Measurements from ENCODE around the gene DDX39A. TPM values are rescaled to one million over a fixed set of nuclear protein-coding genes. Genes with fewer than 3 reads are reported as not detected.

The DDX39A gene
- total and polyA plus RNA-seq, 11 donors = 18.0 to 109 (median 36.1) TPM

- no peak overlapping the region for H3K4me3 ChIP-seq
- TF ChIP-seq CTCF (IDR thresholded peaks at IDR 0.05) (no peak), POLR2A (IDR thresholded peaks at IDR 0.05) (no peak)
- H3K27me3 ChIP-seq = no peaks in the 10 kb centered on the region
- intact Hi-C loops (cut with DNase I) = no loop called here
- ATAC-seq = no peak
- no peaks in the 10 kb centered on the region for H3K9me3 ChIP-seq
- 73 to 83% (median 80%) methylated on average over 13 to 15 of the region's 15 CpGs for WGBS, 4 donors
- DNase-seq = no peak
- peaks cover 2 to 71% (median 50%) of the 10 kb centered on the region in 9 donors for H3K36me3 ChIP-seq
- peak overlapping the region in 1 of 12 donors; percentile 5 for H3K27ac ChIP-seq
- H3K4me1 ChIP-seq = peaks cover 0 to 78% (median 32%) of the 10 kb centered on the region in 12 donors
These were observed 6.0 kb downstream of the DDX39A start for GRCh38 chr19:14412996-14413692.

GRCh38 chr19:14412324-14412995 is 6.7 kb downstream of the DDX39A start:
- intact Hi-C loops (cut with DNase I) = no loop called here
- no peak overlapping the region for H3K27ac ChIP-seq
- peaks cover 2 to 78% (median 57%) of the 10 kb centered on the region in 9 donors for H3K36me3 ChIP-seq
- H3K4me3 ChIP-seq = no peak overlapping the region
- WGBS, 4 donors = 87 to 89% (median 89%) methylated on average over 18 to 25 of the region's 25 CpGs
- no peaks in the 10 kb centered on the region for H3K9me3 ChIP-seq
- H3K4me1 ChIP-seq = peaks cover 0 to 71% (median 26%) of the 10 kb centered on the region in 12 donors
- no peak for TF ChIP-seq POLR2A (IDR thresholded peaks at IDR 0.05)
- no peaks in the 10 kb centered on the region for H3K27me3 ChIP-seq
- no peak for DNase-seq
- ATAC-seq = no peak

GRCh38 chr19:14411938-14412245 is 7.2 kb downstream of the DDX39A start:
- WGBS, 4 donors = 88 to 94% (median 91%) methylated on average over 8 of the region's 8 CpGs

GRCh38 chr19:14411161-14411937 is 7.8 kb downstream of the DDX39A start:
- peaks cover 0 to 60% (median 19%) of the 10 kb centered on the region in 12 donors for H3K4me1 ChIP-seq
- intact Hi-C loops (cut with DNase I) = no loop called here
- no peak for ATAC-seq
- TF ChIP-seq CTCF (IDR thresholded peaks at IDR 0.05) (no peak), POLR2A (IDR thresholded peaks at IDR 0.05) (no peak)
- H3K27ac ChIP-seq = peak overlapping the region in 1 of 12 donors; percentile 20
- no peaks in the 10 kb centered on the region for H3K27me3 ChIP-seq
- WGBS, 4 donors = 88 to 91% (median 90%) methylated on average over 14 to 19 of the region's 19 CpGs
- no peaks in the 10 kb centered on the region for H3K9me3 ChIP-seq
- peaks cover 2 to 85% (median 68%) of the 10 kb centered on the region in 9 donors for H3K36me3 ChIP-seq
- DNase-seq = no peak
- H3K4me3 ChIP-seq = no peak overlapping the region

More at GRCh38 chr19:14411938-14412245, 7.2 kb downstream of the DDX39A start:
- TF ChIP-seq POLR2A (IDR thresholded peaks at IDR 0.05) = no peak
- TF ChIP-seq CTCF (IDR thresholded peaks at IDR 0.05) = no peak
- no peak for ATAC-seq
- intact Hi-C loops (cut with DNase I) = no loop called here
- Histone ChIP-seq H3K4me3 (no peak overlapping the region), H3K9me3 (no peaks in the 10 kb centered on the region), H3K27me3 (no peaks in the 10 kb centered on the region), H3K27ac (no peak overlapping the region), H3K4me1 (peaks cover 0 to 65% (median 21%) of the 10 kb centered on the region in 12 donors), H3K36me3 (peaks cover 2 to 84% (median 62%) of the 10 kb centered on the region in 9 donors)
- no peak for DNase-seq

Measured in heart left ventricle (tissue), 16 donors.